ENCODE data around the gene LRRTM2.

The LRRTM2 gene

DNA sequence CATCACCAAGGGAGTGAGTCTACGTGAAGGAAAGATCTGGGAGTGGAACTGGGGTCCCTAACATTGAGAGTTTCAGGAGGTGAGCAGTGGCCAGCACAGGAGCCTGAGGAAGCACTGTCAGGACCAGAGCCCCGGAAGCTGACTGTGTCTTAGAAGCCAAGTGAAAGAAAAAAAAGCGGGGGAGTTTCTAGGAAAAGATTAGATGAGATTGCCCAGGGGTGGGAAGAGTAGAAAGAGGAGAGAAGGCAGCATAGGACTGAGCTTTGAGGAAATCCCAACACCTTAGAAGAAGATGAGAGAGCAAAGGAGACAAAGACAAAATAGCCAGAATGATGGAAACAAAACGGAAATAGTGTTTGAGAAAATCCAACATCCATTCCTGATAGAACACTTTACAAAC lies 37.0 kb upstream of the LRRTM2 start:
- H3K27ac ChIP-seq: no peak overlapping the region
- TF ChIP-seq, protein P1, sequence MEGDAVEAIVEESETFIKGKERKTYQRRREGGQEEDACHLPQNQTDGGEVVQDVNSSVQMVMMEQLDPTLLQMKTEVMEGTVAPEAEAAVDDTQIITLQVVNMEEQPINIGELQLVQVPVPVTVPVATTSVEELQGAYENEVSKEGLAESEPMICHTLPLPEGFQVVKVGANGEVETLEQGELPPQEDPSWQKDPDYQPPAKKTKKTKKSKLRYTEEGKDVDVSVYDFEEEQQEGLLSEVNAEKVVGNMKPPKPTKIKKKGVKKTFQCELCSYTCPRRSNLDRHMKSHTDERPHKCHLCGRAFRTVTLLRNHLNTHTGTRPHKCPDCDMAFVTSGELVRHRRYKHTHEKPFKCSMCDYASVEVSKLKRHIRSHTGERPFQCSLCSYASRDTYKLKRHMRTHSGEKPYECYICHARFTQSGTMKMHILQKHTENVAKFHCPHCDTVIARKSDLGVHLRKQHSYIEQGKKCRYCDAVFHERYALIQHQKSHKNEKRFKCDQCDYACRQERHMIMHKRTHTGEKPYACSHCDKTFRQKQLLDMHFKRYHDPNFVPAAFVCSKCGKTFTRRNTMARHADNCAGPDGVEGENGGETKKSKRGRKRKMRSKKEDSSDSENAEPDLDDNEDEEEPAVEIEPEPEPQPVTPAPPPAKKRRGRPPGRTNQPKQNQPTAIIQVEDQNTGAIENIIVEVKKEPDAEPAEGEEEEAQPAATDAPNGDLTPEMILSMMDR (conservative IDR thresholded peaks at IDR 0.05): no peak

DNA sequence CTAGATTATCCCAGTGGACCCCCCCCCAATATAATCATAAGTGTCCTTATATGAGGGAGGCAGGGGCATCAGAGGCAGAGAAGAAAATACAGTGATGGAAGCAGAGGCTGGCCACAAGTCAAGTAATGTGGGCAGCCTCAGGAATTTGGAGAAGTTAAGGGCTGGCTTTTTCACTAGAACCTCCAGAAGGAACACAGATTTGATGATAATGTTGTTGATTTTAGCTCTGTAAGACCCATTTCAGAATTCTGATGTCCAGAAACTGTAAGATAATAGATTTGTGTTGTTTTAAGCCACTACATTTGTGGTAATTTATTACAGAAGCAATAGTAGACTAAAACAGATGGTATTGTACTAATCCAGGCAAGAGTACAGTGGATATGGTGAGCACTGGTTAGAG lies 36.3 kb upstream of the LRRTM2 start:
- TF ChIP-seq, protein P1 (conservative IDR thresholded peaks at IDR 0.05): no peak
- H3K27ac ChIP-seq: no peak overlapping the region

DNA sequence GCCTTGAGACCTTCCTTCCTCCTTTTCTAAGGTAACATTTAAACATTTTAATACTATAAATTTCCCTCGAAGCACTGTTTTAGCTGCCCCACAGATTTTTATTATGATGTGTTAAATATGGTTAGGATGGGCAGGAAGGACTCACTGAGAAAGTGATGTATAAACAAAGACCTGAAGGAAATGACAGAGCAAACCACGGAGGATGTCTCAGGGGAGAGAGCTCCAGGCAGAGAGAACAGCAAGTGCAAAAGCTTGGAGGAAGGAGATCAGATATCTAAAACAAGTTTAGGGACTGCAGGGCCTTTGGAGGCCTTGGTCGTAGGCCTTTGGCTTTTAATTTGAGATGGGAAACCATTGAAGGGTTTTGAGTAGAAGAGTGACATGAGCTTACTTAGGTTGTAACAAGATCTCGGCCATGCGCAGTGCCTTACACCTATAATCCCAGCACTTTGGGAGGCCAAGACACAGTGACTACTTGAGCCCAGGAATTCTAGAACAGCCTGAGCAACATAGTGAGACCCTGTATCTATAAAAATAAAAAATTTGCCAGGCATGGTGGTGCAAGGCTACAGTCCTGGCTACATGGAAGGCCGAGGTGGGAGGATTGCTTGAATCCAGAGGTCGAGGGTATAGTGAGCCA lies 35.5 kb upstream of the LRRTM2 start:
- H3K27ac ChIP-seq: no peak overlapping the region
- TF ChIP-seq, protein P1 (conservative IDR thresholded peaks at IDR 0.05): no peak

DNA sequence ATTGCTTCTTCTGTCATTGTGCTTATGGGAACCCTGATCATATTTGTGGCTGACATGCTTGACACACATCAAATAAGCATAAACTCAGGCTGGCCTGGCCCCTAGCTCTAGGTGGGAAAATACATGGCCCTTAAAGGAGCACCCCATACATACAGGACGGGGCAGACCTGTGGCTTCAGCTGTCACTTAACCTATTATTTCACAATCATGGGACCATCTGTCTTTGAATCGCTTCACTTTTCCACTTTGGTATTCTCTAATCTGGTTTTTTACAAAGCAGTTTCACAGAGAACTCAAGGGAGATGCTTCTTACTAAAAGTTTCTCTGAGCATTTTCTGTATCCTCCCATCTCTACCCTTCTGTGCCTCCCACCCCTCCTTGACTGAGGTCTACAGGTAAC lies 34.6 kb upstream of the LRRTM2 start:
- no peak overlapping the region for H3K27ac ChIP-seq
- TF ChIP-seq, protein P1 (conservative IDR thresholded peaks at IDR 0.05): no peak

DNA sequence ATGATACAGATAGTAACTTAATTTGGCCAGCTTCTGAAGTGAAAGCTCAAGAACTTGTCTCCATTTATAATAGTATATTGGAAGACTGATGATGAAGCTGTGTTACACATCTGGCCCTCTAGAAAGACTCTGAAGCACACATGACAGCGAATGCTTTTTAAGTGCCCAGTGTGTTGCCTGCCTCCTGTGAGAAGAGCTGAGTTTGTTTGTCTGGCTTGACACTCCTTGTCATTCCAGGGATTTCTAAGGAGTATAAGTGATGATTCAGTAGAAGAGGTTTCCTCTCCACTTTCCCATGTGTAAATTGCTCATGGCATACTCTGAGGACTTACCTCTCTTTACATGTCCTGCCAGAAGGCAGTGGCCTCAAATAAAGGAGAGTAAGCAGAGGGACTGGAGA lies 30.4 kb upstream of the LRRTM2 start:
- TF ChIP-seq, protein P1 (conservative IDR thresholded peaks at IDR 0.05): no peak
- no peak overlapping the region for H3K27ac ChIP-seq

DNA sequence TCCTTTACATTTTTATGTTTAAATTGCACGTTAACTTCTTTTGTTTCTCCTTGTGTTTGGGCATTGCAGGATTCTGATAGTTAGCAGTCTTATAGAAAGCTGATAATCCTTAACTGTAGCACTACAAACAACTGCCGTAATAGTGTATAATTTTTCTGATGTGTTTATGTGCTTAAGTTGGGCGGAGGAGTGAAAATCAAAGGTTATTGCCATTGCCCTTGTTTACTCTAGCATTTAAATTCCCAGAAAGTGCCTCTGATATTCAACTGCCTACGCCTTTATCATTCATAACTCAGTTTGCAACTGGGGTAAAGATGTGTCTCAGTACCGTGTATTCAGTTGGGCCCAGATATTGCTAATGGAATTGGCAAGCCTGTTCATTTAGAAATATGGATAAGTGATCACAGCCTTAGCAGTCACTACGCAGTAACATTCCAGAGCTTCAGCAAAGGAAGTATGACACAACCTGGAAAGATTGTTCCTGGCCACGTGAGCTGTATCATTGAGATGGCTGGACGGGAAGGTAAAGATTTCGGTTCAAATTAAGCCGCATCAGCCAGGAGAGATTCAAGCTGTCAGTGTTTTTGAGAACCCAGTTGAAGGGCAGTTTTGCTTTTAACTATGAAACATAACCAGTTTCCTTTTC lies 28.1 kb upstream of the LRRTM2 start:
- TF ChIP-seq, protein P1 (conservative IDR thresholded peaks at IDR 0.05): no peak
- no peak overlapping the region; the same call in 1 of the 2 replicates for H3K27ac ChIP-seq

DNA sequence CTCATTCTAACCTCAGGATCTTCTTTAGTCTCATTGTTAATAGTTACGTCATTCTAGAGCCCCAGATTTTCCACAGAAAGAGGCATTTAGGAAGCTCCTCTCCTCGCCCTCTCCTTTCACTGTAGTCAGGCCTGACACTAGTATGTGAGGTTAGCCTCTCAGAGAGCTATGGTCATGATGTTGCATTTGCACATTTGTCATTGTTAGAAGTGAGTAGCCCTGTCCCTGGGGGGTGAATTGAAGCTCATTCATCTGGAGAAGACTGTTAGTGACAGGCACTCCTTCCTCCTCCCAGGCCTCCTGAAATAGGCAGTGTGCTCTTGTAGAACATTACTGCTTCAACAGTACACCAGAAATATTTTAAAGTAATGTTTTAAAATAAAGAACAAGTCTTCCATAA lies 26.6 kb upstream of the LRRTM2 start:
- TF ChIP-seq, protein P1 (conservative IDR thresholded peaks at IDR 0.05): no peak
- no peak overlapping the region for H3K27ac ChIP-seq
